ENCODE measurements around the gene EYA4.
"Not testable (repeated sequence)": the region's sequence is repeated elsewhere in the genome, so short reads cannot be mapped to it uniquely, and the experiment has no call there.

Gene EYA4

GRCh38 chr6:133353061-133353460, 111.9 kb downstream of the EYA4 start:
- no peak for DNase-seq

GRCh38 chr6:133355922-133356321, 114.8 kb downstream of the EYA4 start:
- no peak for DNase-seq

- no peak for DNase-seq
Measured at GRCh38 chr6:133358574-133359150, 117.5 kb downstream of the EYA4 start.

- DNase-seq: no peak
Measured at GRCh38 chr6:133359256-133359655, 118.1 kb downstream of the EYA4 start.

GRCh38 chr6:133359760-133360159, 118.6 kb downstream of the EYA4 start:
- no peak for DNase-seq

- no peak for DNase-seq
Measured at GRCh38 chr6:133360194-133360593, 119.0 kb downstream of the EYA4 start.

- no peak for DNase-seq
Measured at GRCh38 chr6:133362813-133363212, 121.7 kb downstream of the EYA4 start.

GRCh38 chr6:133368664-133369063, 127.5 kb downstream of the EYA4 start:
- DNase-seq: no peak

GRCh38 chr6:133369773-133370272, 128.7 kb downstream of the EYA4 start:
- no peak for DNase-seq

- DNase-seq: no peak
Measured at GRCh38 chr6:133376743-133377142, 135.6 kb downstream of the EYA4 start.

- no peak for DNase-seq
Measured at GRCh38 chr6:133377219-133377618, 136.1 kb downstream of the EYA4 start.

- DNase-seq: no peak
Measured at GRCh38 chr6:133380047-133380446, 138.9 kb downstream of the EYA4 start.

GRCh38 chr6:133380723-133381122, 139.6 kb downstream of the EYA4 start:
- DNase-seq: no peak

- DNase-seq: no peak
Measured at GRCh38 chr6:133388731-133389130, 147.6 kb downstream of the EYA4 start.

GRCh38 chr6:133390168-133390567, 149.0 kb downstream of the EYA4 start:
- DNase-seq: no peak

- DNase-seq: no peak
Measured at GRCh38 chr6:133392015-133392414, 150.9 kb downstream of the EYA4 start.

GRCh38 chr6:133392641-133393040, 151.5 kb downstream of the EYA4 start:
- no peak for DNase-seq

GRCh38 chr6:133393891-133394290, 152.7 kb downstream of the EYA4 start:
- no peak for DNase-seq

- DNase-seq: no peak
Measured at GRCh38 chr6:133394630-133395029, 153.5 kb downstream of the EYA4 start.

GRCh38 chr6:133396233-133396983, 155.3 kb downstream of the EYA4 start:
- no peak for DNase-seq

GRCh38 chr6:133396984-133397348, 155.8 kb downstream of the EYA4 start:
- DNase-seq: no peak

- DNase-seq: not testable (repeated sequence)
Measured at GRCh38 chr6:133397601-133398000, 156.4 kb downstream of the EYA4 start.

- DNase-seq: no peak
Measured at GRCh38 chr6:133399426-133399825, 158.3 kb downstream of the EYA4 start.

GRCh38 chr6:133404151-133404550, 163.0 kb downstream of the EYA4 start:
- no peak for DNase-seq

- DNase-seq: no peak
Measured at GRCh38 chr6:133404728-133405127, 163.6 kb downstream of the EYA4 start.

All from effector CD4-positive, alpha-beta T cell (primary cell).